Smooth muscle cell (in vitro differentiated cells): Measurements from ENCODE around the gene F13A1. TPM values are rescaled to one million over a fixed set of nuclear protein-coding genes. Genes with fewer than 3 reads are reported as not detected.

Experiments used
- microRNA-seq: library from miRNA; unstranded; fragments of <30 nt; microRNA quantifications from one replicate; pipeline ENCODE4, GENCODE V29; 2016; ENCODE audit warnings: borderline number of aligned reads
- polyA plus RNA-seq: library from polyadenylated mRNA; unstranded; fragments of >200 nt; fragmentation: Nextera tagmentation; extraction: Ambion mirVana; gene quantifications from 2 replicates; pipeline ENCODE4 v1.2.1, GENCODE V29; 2016
- small RNA-seq: library from RNA; depleted of rRNA; stranded (forward); fragments of <200 nt; gene quantifications from one replicate; pipeline ENCODE3, GENCODE V24; 2014
- total RNA-seq: library from RNA; depleted of rRNA; stranded (reverse); fragments of >200 nt; gene quantifications from 2 replicates; pipeline ENCODE4 v1.2.3, GENCODE V29; 2014

The F13A1 gene
- total and polyA plus RNA-seq, 2 experiments from 2014 or later: 0.22 TPM; not detected in 1

Small RNA genes lying within 50 kb of the gene (microRNA-seq; reads per million reads assigned to microRNA genes)
- gene MIR5683 (not detected), gene MIR7853 (not detected)

Small RNA genes lying within 50 kb of the gene (small RNA-seq; reads per million reads assigned to genes)
- not detected for gene MIR7853
